PC-9 (cell line): Measurements from ENCODE around the gene ARID5B.

Source experiments
- EZH2 ChIP-seq: fragments of 200-600 bp; sonication (generic); IDR thresholded peaks from 2 replicates; pipeline ENCODE4 v1.8.0; 2017; ENCODE audit warnings: antibody characterized with exemption, low read depth
- TF ChIP-seq, protein P1 (sequence below): fragments of 200-600 bp; sonication (generic); conservative IDR thresholded peaks from 2 replicates; pipeline ENCODE4 v1.6.1; 2017; ENCODE audit warnings: mixed run types, antibody characterized with exemption, mild to moderate bottlenecking, moderate library complexity

DNA sequence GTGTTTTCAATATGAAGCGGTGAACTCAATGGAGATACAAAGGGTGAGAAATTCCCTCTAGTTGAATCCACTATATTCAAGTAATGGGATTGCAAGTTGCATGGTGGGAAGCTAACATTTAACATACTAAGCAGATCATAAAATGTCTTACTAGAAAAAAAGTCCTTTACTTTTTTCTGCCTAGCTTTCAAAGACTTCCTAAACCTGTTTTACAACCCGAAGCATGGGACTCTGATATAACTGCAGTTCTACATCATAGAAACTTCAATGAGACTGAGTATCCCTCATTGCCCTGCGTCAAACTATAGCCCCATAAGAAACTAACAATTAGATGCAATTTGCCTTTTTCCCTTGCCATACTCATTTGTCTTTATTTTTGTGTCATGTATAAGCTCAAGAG lies 187.3 kb downstream of the ARID5B start:
- TF ChIP-seq, protein P1, sequence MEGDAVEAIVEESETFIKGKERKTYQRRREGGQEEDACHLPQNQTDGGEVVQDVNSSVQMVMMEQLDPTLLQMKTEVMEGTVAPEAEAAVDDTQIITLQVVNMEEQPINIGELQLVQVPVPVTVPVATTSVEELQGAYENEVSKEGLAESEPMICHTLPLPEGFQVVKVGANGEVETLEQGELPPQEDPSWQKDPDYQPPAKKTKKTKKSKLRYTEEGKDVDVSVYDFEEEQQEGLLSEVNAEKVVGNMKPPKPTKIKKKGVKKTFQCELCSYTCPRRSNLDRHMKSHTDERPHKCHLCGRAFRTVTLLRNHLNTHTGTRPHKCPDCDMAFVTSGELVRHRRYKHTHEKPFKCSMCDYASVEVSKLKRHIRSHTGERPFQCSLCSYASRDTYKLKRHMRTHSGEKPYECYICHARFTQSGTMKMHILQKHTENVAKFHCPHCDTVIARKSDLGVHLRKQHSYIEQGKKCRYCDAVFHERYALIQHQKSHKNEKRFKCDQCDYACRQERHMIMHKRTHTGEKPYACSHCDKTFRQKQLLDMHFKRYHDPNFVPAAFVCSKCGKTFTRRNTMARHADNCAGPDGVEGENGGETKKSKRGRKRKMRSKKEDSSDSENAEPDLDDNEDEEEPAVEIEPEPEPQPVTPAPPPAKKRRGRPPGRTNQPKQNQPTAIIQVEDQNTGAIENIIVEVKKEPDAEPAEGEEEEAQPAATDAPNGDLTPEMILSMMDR = no peak
- TF ChIP-seq EZH2 = no peak
